ENCODE data around the gene PDLIM4. TPM values are rescaled to one million over a fixed set of nuclear protein-coding genes. Genes with fewer than 3 reads are reported as not detected.

Gene PDLIM4
- total and polyA plus RNA-seq, 3 donors from 2014 or later: 11.8 to 20.5 (median 18.5) TPM

DNA sequence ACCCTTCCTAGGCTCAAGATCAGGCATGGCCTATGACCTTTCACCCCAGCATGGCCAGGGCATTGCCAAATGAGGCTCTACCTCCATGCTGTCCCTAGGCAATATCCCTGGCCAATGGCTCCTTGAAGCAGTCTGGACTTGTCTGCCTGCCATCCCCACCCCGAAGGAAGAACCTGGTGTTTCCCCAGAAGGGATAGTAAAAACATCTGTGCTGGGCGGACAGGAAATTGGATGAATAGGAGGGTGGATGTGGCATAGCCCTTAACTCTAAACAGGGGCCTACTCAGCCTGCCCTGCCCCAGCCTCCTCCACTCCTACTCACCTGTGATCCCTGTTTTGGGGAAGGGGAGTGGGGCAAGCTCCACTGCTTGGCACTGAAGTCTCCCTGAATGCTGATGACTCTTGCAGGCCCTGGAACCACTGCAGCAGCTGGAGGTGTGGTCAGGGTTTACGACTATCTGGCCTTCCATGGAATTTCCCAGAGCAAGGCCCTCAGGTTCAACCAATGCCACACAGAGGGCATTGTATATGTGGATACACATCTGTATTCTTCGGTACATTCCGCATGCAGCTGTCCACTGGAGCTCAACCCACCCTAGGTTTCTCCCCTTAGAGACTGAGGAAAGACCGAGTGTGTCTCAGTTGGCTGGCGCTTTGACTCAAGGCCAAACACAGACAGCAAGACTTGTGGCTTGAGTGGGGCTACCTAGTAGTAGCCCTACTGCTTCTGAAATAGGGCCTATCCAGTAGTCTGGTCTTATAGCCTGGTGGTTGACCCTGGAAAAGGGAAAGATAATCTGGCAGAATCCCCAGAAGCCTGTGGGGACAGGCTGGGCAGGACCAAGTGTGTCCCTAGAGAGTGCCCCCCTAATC is 23.4 kb upstream of the PDLIM4 start:
- H3K36me3 ChIP-seq (ENCODE audit: low read depth, missing control alignments): no peaks in the 10 kb centered on the region
- H3K4me3 ChIP-seq: no peak overlapping the region
- no peak overlapping the region for H3K27ac ChIP-seq
- 79 to 93% methylated on average over 5 to 7 of the region's 7 CpGs for WGBS, 2 donors
- no peaks in the 10 kb centered on the region for H3K9me3 ChIP-seq
- intact Hi-C loops (cut with DNase I; ENCODE audit: low total_unique reads): no loop called here
- no peak for DNase-seq
- TF ChIP-seq, protein P1, sequence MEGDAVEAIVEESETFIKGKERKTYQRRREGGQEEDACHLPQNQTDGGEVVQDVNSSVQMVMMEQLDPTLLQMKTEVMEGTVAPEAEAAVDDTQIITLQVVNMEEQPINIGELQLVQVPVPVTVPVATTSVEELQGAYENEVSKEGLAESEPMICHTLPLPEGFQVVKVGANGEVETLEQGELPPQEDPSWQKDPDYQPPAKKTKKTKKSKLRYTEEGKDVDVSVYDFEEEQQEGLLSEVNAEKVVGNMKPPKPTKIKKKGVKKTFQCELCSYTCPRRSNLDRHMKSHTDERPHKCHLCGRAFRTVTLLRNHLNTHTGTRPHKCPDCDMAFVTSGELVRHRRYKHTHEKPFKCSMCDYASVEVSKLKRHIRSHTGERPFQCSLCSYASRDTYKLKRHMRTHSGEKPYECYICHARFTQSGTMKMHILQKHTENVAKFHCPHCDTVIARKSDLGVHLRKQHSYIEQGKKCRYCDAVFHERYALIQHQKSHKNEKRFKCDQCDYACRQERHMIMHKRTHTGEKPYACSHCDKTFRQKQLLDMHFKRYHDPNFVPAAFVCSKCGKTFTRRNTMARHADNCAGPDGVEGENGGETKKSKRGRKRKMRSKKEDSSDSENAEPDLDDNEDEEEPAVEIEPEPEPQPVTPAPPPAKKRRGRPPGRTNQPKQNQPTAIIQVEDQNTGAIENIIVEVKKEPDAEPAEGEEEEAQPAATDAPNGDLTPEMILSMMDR (IDR thresholded peaks at IDR 0.05): no peak
- TF ChIP-seq POLR2A (IDR thresholded peaks at IDR 0.05): no peak
- no peaks in the 10 kb centered on the region for H3K4me1 ChIP-seq
- H3K27me3 ChIP-seq: no peaks in the 10 kb centered on the region

DNA sequence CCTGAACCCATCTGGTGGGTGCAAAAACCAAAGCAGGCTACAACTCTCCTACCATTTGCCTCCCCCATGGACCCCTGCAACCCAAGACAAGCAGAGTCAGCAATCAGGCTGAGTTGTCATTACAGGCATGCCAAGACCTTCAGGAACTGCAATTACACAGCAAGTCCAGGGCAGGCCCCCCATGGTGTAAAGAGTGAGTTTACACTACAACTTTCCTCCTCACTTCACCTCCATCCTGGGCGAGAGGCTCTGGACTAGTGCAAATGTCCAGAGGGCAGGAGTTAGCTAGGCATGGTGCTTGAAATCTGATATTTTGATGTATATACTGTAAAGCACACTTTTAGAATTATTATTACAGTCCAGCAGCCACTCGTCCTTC is 22.8 kb upstream of the PDLIM4 start:
- no peak for DNase-seq
- H3K27me3 ChIP-seq: no peaks in the 10 kb centered on the region
- WGBS, 2 donors: 83 to 96% methylated on average over 2 of the region's 2 CpGs
- no peaks in the 10 kb centered on the region for H3K9me3 ChIP-seq
- intact Hi-C loops (cut with DNase I; ENCODE audit: low total_unique reads): no loop called here
- H3K36me3 ChIP-seq (ENCODE audit: low read depth, missing control alignments): no peaks in the 10 kb centered on the region
- H3K4me3 ChIP-seq: no peak overlapping the region
- no peaks in the 10 kb centered on the region for H3K4me1 ChIP-seq
- H3K27ac ChIP-seq: no peak overlapping the region
- TF ChIP-seq, protein P1 (IDR thresholded peaks at IDR 0.05): no peak
- TF ChIP-seq POLR2A (IDR thresholded peaks at IDR 0.05): no peak

DNA sequence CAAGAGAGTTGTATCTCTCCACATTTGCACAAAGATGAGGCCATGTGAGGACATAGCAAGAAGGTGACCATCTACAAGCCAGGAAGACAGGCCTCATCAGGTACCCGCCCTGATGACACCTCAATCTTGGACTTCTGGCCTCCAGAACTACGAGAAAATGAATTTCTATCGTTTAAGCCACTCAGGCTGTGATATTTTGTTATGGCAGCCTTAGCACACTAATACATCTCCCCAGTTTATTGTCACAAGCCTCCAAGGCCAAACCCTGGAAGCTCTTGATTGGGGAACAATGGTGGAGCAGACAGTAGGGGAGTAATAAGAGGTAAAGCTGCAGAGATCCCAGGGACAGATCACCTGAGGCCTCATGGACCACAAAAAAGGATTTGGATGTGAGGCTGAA is 22.2 kb upstream of the PDLIM4 start:
- Histone ChIP-seq H3K4me3 (no peak overlapping the region), H3K27ac (no peak overlapping the region), H3K4me1 (no peaks in the 10 kb centered on the region), H3K27me3 (no peaks in the 10 kb centered on the region), H3K9me3 (no peaks in the 10 kb centered on the region), H3K36me3 (ENCODE audit: low read depth, missing control alignments) (no peaks in the 10 kb centered on the region)
- 95 to 97% methylated on average over 3 of the region's 3 CpGs for WGBS, 2 donors
- TF ChIP-seq POLR2A (IDR thresholded peaks at IDR 0.05): no peak
- TF ChIP-seq, protein P1 (IDR thresholded peaks at IDR 0.05): no peak
- no peak for DNase-seq
- intact Hi-C loops (cut with DNase I; ENCODE audit: low total_unique reads): no loop called here

DNA sequence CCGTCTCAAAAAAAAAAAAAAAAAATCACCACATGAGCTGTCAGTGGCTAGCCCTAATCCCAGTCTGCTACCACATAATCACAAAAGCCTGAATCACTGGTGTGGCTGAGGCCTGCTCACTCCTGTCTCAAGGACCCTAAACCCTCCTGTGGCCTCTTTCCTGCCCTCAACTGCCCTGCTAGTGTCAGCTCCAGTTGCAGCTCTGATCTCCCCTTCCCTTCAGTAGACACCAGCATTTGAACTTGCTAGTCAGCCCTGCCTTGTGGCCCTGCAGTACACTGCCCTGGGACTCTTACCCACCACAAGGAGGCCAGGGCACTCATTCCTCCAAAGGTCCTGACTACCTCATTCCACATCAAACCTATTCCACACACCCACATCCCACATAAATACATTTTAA is 20.4 kb upstream of the PDLIM4 start:
- Histone ChIP-seq H3K27ac (no peak overlapping the region), H3K4me1 (no peaks in the 10 kb centered on the region), H3K27me3 (no peaks in the 10 kb centered on the region), H3K9me3 (no peaks in the 10 kb centered on the region), H3K36me3 (ENCODE audit: low read depth, missing control alignments) (no peaks in the 10 kb centered on the region), H3K4me3 (no peak overlapping the region)
- intact Hi-C loops (cut with DNase I; ENCODE audit: low total_unique reads): no loop called here
- TF ChIP-seq, protein P1 (IDR thresholded peaks at IDR 0.05): no peak
- TF ChIP-seq POLR2A (IDR thresholded peaks at IDR 0.05): no peak
- 92 to 94% methylated on average over 1 of the region's 1 CpG for WGBS, 2 donors
- no peak for DNase-seq

DNA sequence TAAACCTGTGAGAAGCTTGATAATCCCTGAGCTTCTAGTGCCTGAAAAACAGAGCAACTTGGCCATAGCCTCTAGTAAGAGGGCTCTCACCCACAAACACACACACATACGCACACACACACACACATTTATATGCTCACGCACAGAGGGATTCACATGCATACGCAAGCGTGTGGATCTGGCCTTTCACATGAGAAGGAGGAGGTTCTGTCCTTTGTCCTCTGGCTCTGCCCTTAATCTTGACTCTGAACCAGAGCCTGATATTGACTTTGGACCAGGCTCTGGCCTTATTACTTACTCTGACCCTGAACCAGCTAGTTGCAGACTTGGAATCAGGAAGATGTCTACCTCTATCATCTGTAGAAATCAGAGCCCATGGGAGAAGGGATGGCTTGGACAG is 19.8 kb upstream of the PDLIM4 start:
- no peak for DNase-seq
- intact Hi-C loops (cut with DNase I; ENCODE audit: low total_unique reads): no loop called here
- H3K4me1 ChIP-seq: no peaks in the 10 kb centered on the region

More for the DNA sequence above, 19.8 kb upstream of the PDLIM4 start:
- Histone ChIP-seq H3K36me3 (ENCODE audit: low read depth, missing control alignments) (no peaks in the 10 kb centered on the region), H3K4me3 (no peak overlapping the region), H3K9me3 (no peaks in the 10 kb centered on the region), H3K27ac (no peak overlapping the region), H3K27me3 (no peaks in the 10 kb centered on the region)
- TF ChIP-seq, protein P1 (IDR thresholded peaks at IDR 0.05): no peak
- TF ChIP-seq POLR2A (IDR thresholded peaks at IDR 0.05): no peak
- WGBS, 2 donors: 86 to 94% methylated on average over 4 of the region's 4 CpGs

Data from testis (tissue), 3 donors.